Caco-2 (cell line): Measurements from ENCODE around the gene TEKT3. TPM values are rescaled to one million over a fixed set of nuclear protein-coding genes. Genes with fewer than 3 reads are reported as not detected.

Experiments
- BruUV-seq: library from RNA; stranded (reverse); fragments of 400-500 nt; replicated peaks from 2 replicates; lab custom pipeline; 2021; lab: Mats Ljungman, UMichigan
- CTCF ChIA-PET: fragments of 300-600 bp; sonication (Branson Sonifier 250); formaldehyde crosslinking; loops from one replicate; lab custom pipeline; 2022; ENCODE audit warnings: antibody characterized with exemption; lab: Charles Lee
- POLR2A ChIA-PET: fragments of 300-600 bp; sonication (Branson Sonifier 250); formaldehyde crosslinking; loops from one replicate; lab custom pipeline; 2022; ENCODE audit warnings: antibody characterized with exemption; lab: Charles Lee
- DNase-seq, 2 experiments: peaks; one replicate each; pipeline versions ENCODE4 v3.0.0 to v3.0.0-alpha.2; 2020 to 2022
- H3K27me3 ChIP-seq: replicated peaks from 2 replicates; pipeline ENCODE4 v1.6.0; 2011; ENCODE audit warnings: low read length; ENCODE audit not compliant: control insufficient read depth, insufficient read depth
- H3K36me3 ChIP-seq: 2 replicates; pipeline ENCODE4 v1.5.1; 2011; ENCODE audit warnings: low read length; ENCODE audit not compliant: control insufficient read depth, insufficient read depth
- H3K4me1 ChIP-seq: fragments of 250-450 bp; sonication (Bioruptor Pico); 2 replicates; pipeline ENCODE4 v1.5.1; 2020; ENCODE audit warnings: mild to moderate bottlenecking
- H3K4me3 ChIP-seq: 2 replicates; pipeline ENCODE4 v1.5.1; 2011; ENCODE audit warnings: low read depth, mild to moderate bottlenecking, control low read depth, low read length
- H3K9me3 ChIP-seq: fragments of 250-450 bp; sonication (Bioruptor Pico); 2 replicates; pipeline ENCODE4 v1.5.1; 2020; ENCODE audit warnings: mild to moderate bottlenecking, moderate library complexity
- H3K27ac Mint-ChIP-seq: one replicate; pipeline ENCODE4 v1.8.0; 2022; ENCODE audit warnings: mixed read lengths; ENCODE audit not compliant: unreplicated experiment
- H3K27me3 Mint-ChIP-seq: one replicate; pipeline ENCODE4 v1.8.0; 2022; ENCODE audit warnings: mixed read lengths; ENCODE audit not compliant: insufficient read depth, unreplicated experiment
- H3K36me3 Mint-ChIP-seq: one replicate; pipeline ENCODE4 v1.8.0; 2022; ENCODE audit warnings: mild to moderate bottlenecking, mixed read lengths; ENCODE audit not compliant: insufficient read depth, unreplicated experiment
- H3K4me1 Mint-ChIP-seq: one replicate; pipeline ENCODE4 v1.8.0; 2022; ENCODE audit warnings: low read depth, mixed read lengths; ENCODE audit not compliant: unreplicated experiment
- H3K4me3 Mint-ChIP-seq: one replicate; pipeline ENCODE4 v1.8.0; 2022; ENCODE audit warnings: mild to moderate bottlenecking, moderate library complexity, mixed read lengths; ENCODE audit not compliant: unreplicated experiment
- H3K9me3 Mint-ChIP-seq: one replicate; pipeline ENCODE4 v1.8.0; 2022; ENCODE audit warnings: mixed read lengths; ENCODE audit not compliant: unreplicated experiment
- intact Hi-C: fragments of 100-400 bp; cut with micrococcal nuclease; formaldehyde crosslinking; loops from one replicate; pipeline ENCODE4 v1.10.0; 2022; ENCODE audit not compliant: unreplicated experiment
- total RNA-seq: library from RNA; stranded (reverse); gene quantifications from 2 replicates; pipeline ENCODE4 v1.2.3, GENCODE V29; 2022
- TF ChIP-seq, protein P1 (sequence below), 2 experiments: fragments of 200-600 bp in 1 of 2; IDR thresholded peaks; 1 replicate in 1 of 2; 2 replicates in 1 of 2; pipeline versions ENCODE4 v1.5.1 to v1.8.0; 2011 to 2022; ENCODE audit warnings: antibody characterized with exemption in 1 of 2, control low read depth in 1 of 2, inconsistent platforms in 1 of 2, low read depth in 1 of 2, low read length in 1 of 2, mild to moderate bottlenecking in 1 of 2, moderate library complexity in 1 of 2; ENCODE audit not compliant: insufficient read depth in 1 of 2, severe bottlenecking in 1 of 2, unreplicated experiment in 1 of 2

The TEKT3 gene
- total RNA-seq, 1 experiment from 2014 or later, result 0.43 TPM

DNA sequence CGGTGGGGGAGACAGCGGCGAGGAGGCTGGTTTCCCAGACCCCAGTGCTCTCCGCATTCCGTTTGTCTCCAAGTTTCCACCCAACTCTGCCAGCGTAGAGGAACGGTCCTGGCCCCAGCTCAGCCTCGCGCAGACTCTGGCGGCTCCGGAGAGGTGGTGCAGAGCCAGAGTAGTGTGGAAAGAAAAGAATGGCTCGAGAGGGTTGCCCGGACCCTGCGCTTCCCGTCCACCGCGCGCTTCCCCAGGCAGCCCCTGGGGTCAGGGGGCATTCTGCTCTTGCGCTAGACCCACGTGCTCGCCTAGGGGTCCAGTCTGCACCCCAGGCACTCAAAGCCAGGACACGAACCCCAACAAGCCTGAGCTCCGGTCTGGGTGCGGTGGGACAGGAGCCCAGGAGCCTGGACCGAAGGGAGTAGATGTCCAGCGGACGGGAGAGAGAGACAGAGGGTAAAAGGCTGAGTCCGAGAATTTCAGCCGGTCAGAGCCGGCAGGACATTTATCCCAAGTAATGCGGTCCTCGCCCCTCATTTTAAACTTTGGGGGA is 80.1 kb downstream of the TEKT3 start:
- ChIA-PET POLR2A (no interaction called here), CTCF (interaction anchor here (1.0 to 1.5 kb wide), 2 partner anchors 196 to 242 kb away, joined by 4 to 8 read pairs; no protein-coding TSS in a partner anchor)
- H3K4me3 ChIP-seq, result peak overlapping the region; percentile 43

DNA sequence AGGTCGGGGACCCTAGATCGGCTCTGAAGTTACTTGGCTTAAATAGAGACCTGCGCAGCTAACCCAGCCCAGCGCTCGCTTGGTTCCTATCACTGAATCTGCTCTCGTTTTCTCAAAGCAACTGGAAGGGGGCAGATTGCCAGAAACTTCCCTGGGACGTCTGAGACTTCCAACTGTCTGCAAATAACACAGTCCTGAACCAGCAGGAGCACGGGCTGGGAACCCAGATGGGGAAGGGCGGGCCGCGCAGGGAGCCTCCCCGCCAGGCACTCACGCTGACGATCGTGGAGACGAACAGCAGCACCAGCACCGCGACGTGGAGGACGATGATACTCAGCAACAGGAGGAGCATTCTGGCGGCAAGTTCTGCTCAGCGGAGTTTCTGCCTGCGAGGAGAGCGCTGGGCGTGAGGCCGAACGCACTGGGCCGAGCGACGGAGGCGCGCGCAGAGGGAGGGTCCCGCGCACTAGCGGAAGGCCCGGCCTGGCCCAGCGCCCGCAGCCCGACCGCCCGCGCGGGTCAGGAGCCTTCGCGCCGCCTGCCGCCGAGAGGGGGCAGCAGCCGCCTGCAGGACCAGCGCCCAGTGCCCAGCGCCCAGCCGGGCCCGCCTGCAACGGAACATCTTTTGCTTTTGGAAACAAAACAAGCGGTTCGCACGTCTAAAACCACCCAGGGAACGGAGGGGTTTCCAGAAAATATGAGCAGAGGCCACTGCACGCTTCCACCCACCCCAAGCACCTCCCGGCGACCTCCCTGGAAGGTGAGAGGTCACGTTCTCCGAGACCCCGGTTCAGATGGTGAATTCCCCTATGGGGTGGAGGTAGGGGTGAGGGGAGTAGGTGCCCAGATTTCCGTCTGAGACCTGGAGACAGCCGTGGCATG is 80.8 kb downstream of the TEKT3 start:
- POLR2A ChIA-PET, result no interaction called here
- no peaks in the 10 kb centered on the region for H3K4me1 Mint-ChIP-seq
- no peaks in the 10 kb centered on the region for H3K36me3 Mint-ChIP-seq
- Histone ChIP-seq H3K36me3 (no peaks in the 10 kb centered on the region), H3K4me3 (peak overlapping the region; percentile 68), H3K9me3 (no peaks in the 10 kb centered on the region), H3K4me1 (no peaks in the 10 kb centered on the region), H3K27me3 (no peaks in the 10 kb centered on the region; the same call in 1 of the 2 replicates)
- peak; percentile 42 to 79 for DNase-seq
- intact Hi-C loops, result loop anchor here (1.0 kb wide), 1 partner anchor 243 kb away; no protein-coding TSS in a partner anchor
- H3K4me3 Mint-ChIP-seq, result peak overlapping the region; percentile 85
- CTCF ChIA-PET, result interaction anchor here (1.0 to 1.5 kb wide), 2 partner anchors 197 to 242 kb away, joined by 4 to 8 read pairs; no protein-coding TSS in a partner anchor
- TSS peak; percentile 17 for BruUV-seq
- no peaks in the 10 kb centered on the region for H3K27me3 Mint-ChIP-seq
- H3K27ac Mint-ChIP-seq, result no peak overlapping the region
- TF ChIP-seq, protein P1, sequence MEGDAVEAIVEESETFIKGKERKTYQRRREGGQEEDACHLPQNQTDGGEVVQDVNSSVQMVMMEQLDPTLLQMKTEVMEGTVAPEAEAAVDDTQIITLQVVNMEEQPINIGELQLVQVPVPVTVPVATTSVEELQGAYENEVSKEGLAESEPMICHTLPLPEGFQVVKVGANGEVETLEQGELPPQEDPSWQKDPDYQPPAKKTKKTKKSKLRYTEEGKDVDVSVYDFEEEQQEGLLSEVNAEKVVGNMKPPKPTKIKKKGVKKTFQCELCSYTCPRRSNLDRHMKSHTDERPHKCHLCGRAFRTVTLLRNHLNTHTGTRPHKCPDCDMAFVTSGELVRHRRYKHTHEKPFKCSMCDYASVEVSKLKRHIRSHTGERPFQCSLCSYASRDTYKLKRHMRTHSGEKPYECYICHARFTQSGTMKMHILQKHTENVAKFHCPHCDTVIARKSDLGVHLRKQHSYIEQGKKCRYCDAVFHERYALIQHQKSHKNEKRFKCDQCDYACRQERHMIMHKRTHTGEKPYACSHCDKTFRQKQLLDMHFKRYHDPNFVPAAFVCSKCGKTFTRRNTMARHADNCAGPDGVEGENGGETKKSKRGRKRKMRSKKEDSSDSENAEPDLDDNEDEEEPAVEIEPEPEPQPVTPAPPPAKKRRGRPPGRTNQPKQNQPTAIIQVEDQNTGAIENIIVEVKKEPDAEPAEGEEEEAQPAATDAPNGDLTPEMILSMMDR (IDR thresholded peaks at IDR 0.05; ENCODE audit: insufficient read depth in 1 of 2, low read depth in 1 of 2, low read length in 1 of 2, severe bottlenecking in 1 of 2, unreplicated experiment in 1 of 2), result peak; percentile 22 to 54
- no peaks in the 10 kb centered on the region for H3K9me3 Mint-ChIP-seq

More for the DNA sequence above, 80.1 kb downstream of the TEKT3 start:
- peak; percentile 30 to 43 for DNase-seq
- Mint-ChIP-seq H3K36me3 (no peaks in the 10 kb centered on the region), H3K9me3 (no peaks in the 10 kb centered on the region), H3K27ac (no peak overlapping the region), H3K4me3 (peak overlapping the region; percentile 85), H3K4me1 (no peaks in the 10 kb centered on the region), H3K27me3 (no peaks in the 10 kb centered on the region)
- no TSS peak for BruUV-seq
- no peaks in the 10 kb centered on the region; the same call in 1 of the 2 replicates for H3K27me3 ChIP-seq
- TF ChIP-seq, protein P1 (IDR thresholded peaks at IDR 0.05; ENCODE audit: insufficient read depth in 1 of 2, low read depth in 1 of 2, low read length in 1 of 2, severe bottlenecking in 1 of 2, unreplicated experiment in 1 of 2), result no peak
- intact Hi-C loops, result no loop called here
- H3K9me3 ChIP-seq, result no peaks in the 10 kb centered on the region
- H3K4me1 ChIP-seq, result no peaks in the 10 kb centered on the region
- H3K36me3 ChIP-seq, result no peaks in the 10 kb centered on the region

DNA sequence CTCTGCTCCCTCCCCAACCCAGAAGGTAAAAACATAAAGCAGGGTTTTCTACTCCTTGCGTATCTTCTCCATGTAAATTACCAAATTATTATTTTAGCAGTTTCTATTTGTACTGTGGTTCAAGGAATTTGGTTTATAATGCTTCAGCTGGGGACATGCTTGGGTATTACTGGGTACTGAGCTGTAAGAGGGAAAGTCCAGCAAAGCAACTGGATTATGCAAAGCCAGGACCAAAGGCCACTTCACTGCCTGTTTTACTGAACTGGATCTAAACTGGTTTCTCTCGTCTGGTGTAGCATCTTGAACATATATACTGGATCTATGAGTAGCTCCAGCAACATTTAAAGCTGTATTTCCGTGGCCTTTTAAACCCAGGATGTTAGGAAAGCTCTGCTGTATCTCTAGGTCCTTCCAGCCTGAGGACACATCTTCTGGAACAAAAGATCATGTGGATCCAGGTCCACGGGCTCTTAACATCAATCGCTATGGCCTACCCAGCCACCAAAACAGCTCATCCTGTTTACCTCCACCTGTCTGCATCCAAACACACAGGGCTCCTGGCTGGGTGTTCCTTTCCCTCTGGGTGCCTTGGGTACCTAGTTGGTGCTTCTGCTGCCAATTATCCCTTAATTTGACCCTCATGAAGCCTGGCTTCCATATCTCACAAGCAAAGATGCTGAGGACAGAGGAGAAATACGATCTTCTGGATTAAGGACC is 83.4 kb downstream of the TEKT3 start:
- Histone ChIP-seq H3K4me3 (no peak overlapping the region), H3K9me3 (no peaks in the 10 kb centered on the region), H3K36me3 (no peaks in the 10 kb centered on the region), H3K4me1 (no peaks in the 10 kb centered on the region), H3K27me3 (no peaks in the 10 kb centered on the region)
- ChIA-PET POLR2A (no interaction called here), CTCF (interaction anchor here (0.6 to 1.4 kb wide), 3 partner anchors 10 to 253 kb away, joined by 4 to 8 read pairs (median 4); no protein-coding TSS in a partner anchor)
- intact Hi-C loops, result no loop called here
- no peaks in the 10 kb centered on the region for H3K27me3 Mint-ChIP-seq
- H3K4me1 Mint-ChIP-seq, result no peaks in the 10 kb centered on the region
- no peak overlapping the region for H3K4me3 Mint-ChIP-seq
- H3K27ac Mint-ChIP-seq, result no peak overlapping the region
- BruUV-seq, result no TSS peak
- peaks cover 5% of the 10 kb centered on the region for H3K36me3 Mint-ChIP-seq
- TF ChIP-seq, protein P1 (IDR thresholded peaks at IDR 0.05; ENCODE audit: insufficient read depth in 1 of 2, low read depth in 1 of 2, low read length in 1 of 2, severe bottlenecking in 1 of 2, unreplicated experiment in 1 of 2), result no peak
- no peaks in the 10 kb centered on the region for H3K9me3 Mint-ChIP-seq
- no peak for DNase-seq
